AG04450 (cell line): Measurements from ENCODE around the gene ATP6V0D1. TPM values are rescaled to one million over a fixed set of nuclear protein-coding genes. Genes with fewer than 3 reads are reported as not detected.

Experiments
- CTCF ChIA-PET: fragments of 300-600, 350-600 bp; formaldehyde crosslinking; extraction: SDS; loops from one replicate; lab custom pipeline; 2022; ENCODE audit warnings: antibody characterized with exemption, inconsistent platforms; lab: Charles Lee
- POLR2A ChIA-PET: fragments of 350-600 bp; formaldehyde crosslinking; extraction: SDS; loops from one replicate; lab custom pipeline; 2021; ENCODE audit warnings: antibody characterized with exemption, inconsistent platforms; lab: Yijun Ruan, JAX
- DNase-seq: peaks from one replicate; pipeline ENCODE4 v3.0.0-alpha.2; 2011; ENCODE audit warnings: low read depth, low spot score
- H3K27ac ChIP-seq: one replicate; pipeline ENCODE4 v1.5.1; 2012; ENCODE audit warnings: low read depth, low read length, control low read depth
- H3K27me3 ChIP-seq: one replicate; pipeline ENCODE4 v1.6.0; 2012; ENCODE audit warnings: low read length; ENCODE audit not compliant: control insufficient read depth, insufficient read depth
- H3K4me3 ChIP-seq: 2 replicates; pipeline ENCODE4 v1.5.1; 2011; ENCODE audit warnings: mild to moderate bottlenecking, low read depth, low read length, control low read depth
- H3K9me3 ChIP-seq: 2 replicates; pipeline ENCODE4 v1.5.1; 2012; ENCODE audit warnings: low read length; ENCODE audit not compliant: control insufficient read depth, insufficient read depth
- CTCF ChIP-seq: IDR thresholded peaks from 2 replicates; pipeline ENCODE4 v1.5.1; 2011; ENCODE audit warnings: low read depth, low read length, control low read depth, inconsistent platforms
- polyA plus RNA-seq: library from polyadenylated mRNA; depleted of rRNA; stranded (reverse); fragments of >200 nt; gene quantifications from 2 replicates; pipeline ENCODE4 v1.2.3, GENCODE V29; 2011

The ATP6V0D1 gene
- polyA plus RNA-seq, 1 experiment: 101 TPM

- POLR2A ChIA-PET: no interaction called here
- TF ChIP-seq CTCF: no peak
- H3K9me3 ChIP-seq: no peaks in the 10 kb centered on the region
- no peaks in the 10 kb centered on the region for H3K27me3 ChIP-seq
- no peak overlapping the region for H3K4me3 ChIP-seq
- H3K27ac ChIP-seq: no peak overlapping the region
- CTCF ChIA-PET: interaction anchor here (0.7 kb wide), 1 partner anchor 62 kb away, joined by 3 read pairs; no protein-coding TSS in a partner anchor
- no peak for DNase-seq
These were observed 21.2 kb downstream of the ATP6V0D1 start for GRCh38 chr16:67459861-67460150.

GRCh38 chr16:67459066-67459860 is 21.7 kb downstream of the ATP6V0D1 start:
- H3K27me3 ChIP-seq: no peaks in the 10 kb centered on the region
- no peak overlapping the region for H3K4me3 ChIP-seq
- POLR2A ChIA-PET: no interaction called here
- TF ChIP-seq CTCF: no peak
- DNase-seq: no peak
- no peaks in the 10 kb centered on the region for H3K9me3 ChIP-seq
- CTCF ChIA-PET: interaction anchor here (0.7 to 1.2 kb wide), 2 partner anchors 13 to 62 kb away, joined by 3 to 6 read pairs; no protein-coding TSS in a partner anchor
- H3K27ac ChIP-seq: no peak overlapping the region

- no peak overlapping the region for H3K4me3 ChIP-seq
- no peaks in the 10 kb centered on the region for H3K9me3 ChIP-seq
- TF ChIP-seq CTCF: no peak
- no peak overlapping the region for H3K27ac ChIP-seq
- H3K27me3 ChIP-seq: no peaks in the 10 kb centered on the region
- ChIA-PET POLR2A (interaction anchor here (0.6 kb wide), 1 partner anchor 11 kb away, joined by 3 read pairs; no protein-coding TSS in a partner anchor), CTCF (interaction anchor here (1.2 to 1.4 kb wide), 2 partner anchors 12 to 30 kb away, joined by 6 read pairs; no protein-coding TSS in a partner anchor)
- DNase-seq: no peak
These were observed 22.8 kb downstream of the ATP6V0D1 start for GRCh38 chr16:67458121-67458641.

GRCh38 chr16:67457611-67458010 is 23.3 kb downstream of the ATP6V0D1 start:
- TF ChIP-seq CTCF: no peak
- POLR2A ChIA-PET: interaction anchor here (0.6 kb wide), 1 partner anchor 10 kb away, joined by 3 read pairs; no protein-coding TSS in a partner anchor
- Histone ChIP-seq H3K27ac (no peak overlapping the region), H3K9me3 (no peaks in the 10 kb centered on the region), H3K4me3 (no peak overlapping the region), H3K27me3 (no peaks in the 10 kb centered on the region)
- DNase-seq: no peak
- CTCF ChIA-PET: interaction anchor here (1.4 to 2.4 kb wide), 3 partner anchors 8 to 30 kb away, joined by 6 to 15 read pairs (median 8); no protein-coding TSS in a partner anchor
